BLaER1 (cell line): ENCODE measurements around the gene PHF12.
"Not testable (repeated sequence)": the region's sequence is repeated elsewhere in the genome, so short reads cannot be mapped to it uniquely, and the experiment has no call there.

ENCODE experiments used
- H3K27ac ChIP-seq: shearing (Covaris generic); formaldehyde crosslinking; 2 replicates; pipeline ENCODE4 v1.8.1; 2022
- H3K27me3 ChIP-seq: shearing (Covaris generic); formaldehyde crosslinking; 2 replicates; pipeline ENCODE4 v1.8.1; 2022
- H3K36me3 ChIP-seq: shearing (Covaris generic); formaldehyde crosslinking; 2 replicates; pipeline ENCODE4 v1.8.1; 2022
- H3K4me1 ChIP-seq: shearing (Covaris generic); formaldehyde crosslinking; 2 replicates; pipeline ENCODE4 v1.8.1; 2022
- H3K4me2 ChIP-seq: shearing (Covaris generic); formaldehyde crosslinking; 2 replicates; pipeline ENCODE4 v1.8.1; 2022
- H3K4me3 ChIP-seq: shearing (Covaris generic); formaldehyde crosslinking; 2 replicates; pipeline ENCODE4 v1.8.1; 2022
- H3K9ac ChIP-seq: shearing (Covaris generic); formaldehyde crosslinking; 2 replicates; pipeline ENCODE4 v1.8.1; 2022
- H3K9me3 ChIP-seq: shearing (Covaris generic); formaldehyde crosslinking; 2 replicates; pipeline ENCODE4 v1.8.1; 2022
- H4K20me1 ChIP-seq: shearing (Covaris generic); formaldehyde crosslinking; 2 replicates; pipeline ENCODE4 v1.8.1; 2022
- Cebpa-rat ChIP-seq: shearing (Covaris generic); IDR thresholded peaks from 2 replicates; pipeline ENCODE4 v1.8.1; 2022

Gene PHF12

GRCh38 chr17:28907709-28908475, 43.4 kb downstream of the PHF12 start:
- H4K20me1 ChIP-seq: peaks cover 45% of the 10 kb centered on the region
- H3K9ac ChIP-seq: no peak overlapping the region
- H3K27ac ChIP-seq: no peak overlapping the region

DNA sequence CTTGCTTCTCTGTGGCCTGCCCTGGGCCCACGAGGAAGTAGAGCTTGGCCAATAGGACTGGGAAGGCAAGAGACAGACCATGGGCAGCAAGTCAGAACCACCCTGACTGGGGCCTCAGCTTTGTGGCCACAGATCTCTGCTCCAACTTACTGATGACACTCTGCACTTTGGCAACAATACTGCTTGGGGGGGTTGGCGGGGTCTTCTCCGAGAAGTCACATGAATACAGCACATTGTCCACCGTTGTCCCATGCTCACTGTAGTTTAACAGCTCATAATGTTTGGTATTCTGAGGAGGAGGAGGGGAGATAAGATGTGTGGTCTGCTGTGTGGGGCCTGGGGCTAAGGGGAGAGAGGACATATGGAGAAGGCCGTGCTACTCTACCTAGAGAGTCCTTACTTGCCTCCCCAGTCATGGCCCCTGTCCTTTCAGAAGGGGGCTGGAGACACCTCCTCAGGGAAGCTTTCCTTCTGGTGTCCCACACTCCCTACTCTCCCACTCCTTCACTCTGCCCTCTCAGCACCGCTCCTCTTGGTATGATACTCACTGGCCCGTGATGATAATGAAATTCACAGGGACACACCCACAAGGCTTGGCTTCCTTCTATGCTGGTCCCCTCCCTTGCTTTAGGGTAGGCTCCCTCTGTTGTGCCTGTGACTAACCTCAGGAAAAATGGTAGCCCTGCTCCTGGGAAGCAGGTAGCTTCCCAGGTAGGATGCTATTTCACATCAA, 44.4 kb downstream of the PHF12 start:
- H3K27ac ChIP-seq: no peak overlapping the region
- TF ChIP-seq Cebpa-rat: no peak
- peaks cover 44% of the 10 kb centered on the region for H4K20me1 ChIP-seq
- no peak overlapping the region for H3K9ac ChIP-seq
- H3K27me3 ChIP-seq: no peaks in the 10 kb centered on the region
- peaks cover 74% of the 10 kb centered on the region for H3K36me3 ChIP-seq
- no peak overlapping the region for H3K4me2 ChIP-seq
- no peak overlapping the region for H3K4me3 ChIP-seq
- no peaks in the 10 kb centered on the region for H3K9me3 ChIP-seq
- peaks cover 13% of the 10 kb centered on the region for H3K4me1 ChIP-seq

More at GRCh38 chr17:28907709-28908475, 43.4 kb downstream of the PHF12 start:
- H3K4me3 ChIP-seq: no peak overlapping the region
- peaks cover 85% of the 10 kb centered on the region for H3K36me3 ChIP-seq
- TF ChIP-seq Cebpa-rat: no peak
- H3K9me3 ChIP-seq: no peaks in the 10 kb centered on the region
- H3K4me1 ChIP-seq: peaks cover 11% of the 10 kb centered on the region
- no peaks in the 10 kb centered on the region for H3K27me3 ChIP-seq
- no peak overlapping the region for H3K4me2 ChIP-seq

DNA sequence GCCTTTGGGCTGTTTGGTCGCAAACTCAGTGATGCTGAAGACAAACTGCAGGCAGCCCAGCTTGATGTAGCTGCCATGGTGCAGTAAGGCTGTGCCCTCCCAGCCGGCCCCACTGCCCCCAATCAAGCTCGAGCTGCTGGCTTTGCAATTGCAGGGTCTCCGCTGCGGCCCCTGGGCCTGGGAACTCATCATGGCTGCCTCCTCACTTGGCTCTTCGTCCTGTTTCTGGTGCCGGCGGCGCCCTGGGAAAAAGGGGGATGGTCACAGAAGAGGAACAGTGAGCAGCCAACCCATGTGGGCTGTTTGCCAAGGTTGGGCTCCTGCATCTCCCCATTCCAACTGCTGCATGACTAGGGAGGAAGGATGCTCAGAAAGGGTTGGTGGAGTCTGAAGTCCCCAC, 45.0 kb downstream of the PHF12 start:
- Histone ChIP-seq H3K9me3 (no peaks in the 10 kb centered on the region), H3K27me3 (no peaks in the 10 kb centered on the region), H3K27ac (no peak overlapping the region), H3K9ac (no peak overlapping the region), H3K36me3 (peaks cover 68% of the 10 kb centered on the region), H3K4me2 (no peak overlapping the region), H4K20me1 (peaks cover 38% of the 10 kb centered on the region), H3K4me3 (no peak overlapping the region), H3K4me1 (peaks cover 19% of the 10 kb centered on the region)
- TF ChIP-seq Cebpa-rat: no peak

- Histone ChIP-seq H3K4me3 (no peak overlapping the region), H4K20me1 (peaks cover 30% of the 10 kb centered on the region), H3K27ac (no peak overlapping the region), H3K27me3 (no peaks in the 10 kb centered on the region), H3K36me3 (peaks cover 65% of the 10 kb centered on the region), H3K9ac (no peak overlapping the region), H3K4me1 (peaks cover 30% of the 10 kb centered on the region), H3K9me3 (no peaks in the 10 kb centered on the region), H3K4me2 (no peak overlapping the region)
- TF ChIP-seq Cebpa-rat: no peak
Observed at GRCh38 chr17:28904800-28905199, 46.5 kb downstream of the PHF12 start.

- Histone ChIP-seq H3K4me2 (peak overlapping the region; percentile 89), H3K36me3 (peaks cover 56% of the 10 kb centered on the region), H4K20me1 (peaks cover 24% of the 10 kb centered on the region), H3K4me1 (peaks cover 34% of the 10 kb centered on the region)
- not testable (repeated sequence) for H3K27me3 ChIP-seq, H3K4me3 ChIP-seq, H3K9ac ChIP-seq, H3K27ac ChIP-seq, H3K9me3 ChIP-seq
Observed at GRCh38 chr17:28903546-28903841, 47.8 kb downstream of the PHF12 start.

GRCh38 chr17:28902819-28903545, 48.3 kb downstream of the PHF12 start, which contains the start of gene DHRS13:
Gene DHRS13 (minus strand): TSS chr17:28903079. CDS start chr17:28902944, 135 bp downstream.
- H4K20me1 ChIP-seq: peaks cover 18% of the 10 kb centered on the region
- peak within 1 kb of the TSS; percentile 91 for H3K9ac ChIP-seq
- peaks cover 39% of the 10 kb centered on the region for H3K4me1 ChIP-seq
- peak within 1 kb of the TSS; percentile 88 for H3K27ac ChIP-seq
- no peaks in the 10 kb centered on the region for H3K27me3 ChIP-seq
- peak within 1 kb of the TSS; percentile 90 for H3K4me3 ChIP-seq
- peaks cover 51% of the 10 kb centered on the region for H3K36me3 ChIP-seq
- peak within 1 kb of the TSS; percentile 89 for H3K4me2 ChIP-seq
- TF ChIP-seq Cebpa-rat: no peak
- H3K9me3 ChIP-seq: no peaks in the 10 kb centered on the region

DNA sequence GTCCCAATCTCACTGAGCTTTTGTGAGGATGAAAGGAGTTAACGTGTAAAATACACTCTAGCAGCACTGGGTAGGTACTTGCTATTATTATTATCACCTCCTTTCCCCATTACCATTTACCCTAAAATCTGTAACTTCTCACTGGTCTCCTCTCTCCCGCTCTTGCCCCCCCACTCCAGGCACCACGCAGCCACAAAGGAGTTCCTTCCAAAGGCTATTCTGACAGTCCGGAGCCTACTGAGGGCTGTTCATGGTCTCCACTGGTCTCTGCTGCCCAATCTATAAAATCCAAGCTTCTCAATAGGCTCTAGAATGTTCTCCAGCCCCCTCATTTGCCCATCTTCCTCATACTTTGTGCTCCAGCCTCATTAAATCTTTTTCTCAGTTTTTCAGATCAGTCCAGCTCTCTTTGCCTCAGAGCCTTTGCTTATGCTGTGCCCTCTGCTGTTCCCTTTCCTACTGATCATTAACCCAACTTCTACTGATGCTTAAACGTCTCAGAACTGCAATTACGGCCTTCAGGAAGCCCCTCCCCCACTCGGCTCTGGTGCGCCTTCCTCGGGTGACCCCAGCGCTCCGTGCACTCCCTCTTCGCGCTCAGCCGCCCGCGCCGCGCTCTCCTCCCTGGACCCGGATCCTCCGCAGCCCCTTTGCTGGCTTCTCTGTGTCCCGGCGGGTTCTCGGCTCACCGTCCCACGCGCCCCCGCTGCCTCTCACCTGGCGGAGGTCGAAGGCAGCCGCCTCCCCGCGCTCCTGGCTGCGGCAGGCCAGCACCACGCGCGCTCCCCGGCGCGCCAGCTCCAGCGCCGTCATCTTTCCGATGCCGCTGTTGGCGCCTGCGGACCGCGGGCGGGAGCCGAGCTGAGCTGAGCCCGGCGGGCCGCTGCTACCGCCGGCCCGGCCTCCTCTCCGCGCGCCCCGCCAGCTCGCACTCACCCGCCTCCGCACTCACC, 49.2 kb downstream of the PHF12 start:
- Histone ChIP-seq H3K4me1 (peaks cover 43% of the 10 kb centered on the region), H3K4me3 (peak overlapping the region; percentile 90), H3K27ac (peak overlapping the region; percentile 88), H3K36me3 (peaks cover 43% of the 10 kb centered on the region), H3K4me2 (peak overlapping the region; percentile 89), H3K9me3 (no peaks in the 10 kb centered on the region), H3K27me3 (no peaks in the 10 kb centered on the region), H4K20me1 (peaks cover 13% of the 10 kb centered on the region), H3K9ac (peak overlapping the region; percentile 91)
- no peak for TF ChIP-seq Cebpa-rat

GRCh38 chr17:28900986-28901726, 50.2 kb downstream of the PHF12 start:
- Histone ChIP-seq H3K4me3 (peak overlapping the region; percentile 90), H3K4me1 (peaks cover 50% of the 10 kb centered on the region), H3K27me3 (no peaks in the 10 kb centered on the region), H3K9me3 (no peaks in the 10 kb centered on the region), H4K20me1 (peaks cover 14% of the 10 kb centered on the region), H3K4me2 (peak overlapping the region; percentile 89), H3K27ac (peak overlapping the region; percentile 88), H3K9ac (peak overlapping the region; percentile 91), H3K36me3 (peaks cover 33% of the 10 kb centered on the region)
- TF ChIP-seq Cebpa-rat: no peak
